GM18526 (cell line): ENCODE data around the gene NCAN.

Experiments
- POLR2A ChIP-seq: IDR thresholded peaks from 3 replicates; pipeline ENCODE4 v1.6.1; 2011; ENCODE audit not compliant: insufficient read length; ENCODE audit errors: extremely low read depth

The NCAN gene

DNA sequence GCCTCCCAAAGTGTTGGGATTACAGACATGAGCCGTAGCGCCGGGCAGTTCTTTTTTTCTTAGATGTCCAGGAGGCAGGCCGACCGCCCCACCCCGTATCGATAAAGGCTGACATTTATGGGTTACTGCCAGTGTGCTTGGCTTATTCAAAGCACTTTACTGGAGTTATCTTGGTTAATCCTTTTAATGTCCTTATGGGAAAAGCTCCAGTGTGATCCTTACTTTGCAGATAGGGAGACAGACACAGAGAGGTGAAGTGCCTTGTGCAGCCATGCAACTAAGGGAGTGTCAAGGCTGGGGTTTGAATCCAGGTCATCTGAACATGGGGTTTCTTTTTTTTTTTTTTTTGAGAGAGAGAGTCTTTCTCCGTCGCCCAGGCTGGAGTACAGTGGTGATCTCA is 19.2 kb downstream of the NCAN start:
- TF ChIP-seq POLR2A: no peak

DNA sequence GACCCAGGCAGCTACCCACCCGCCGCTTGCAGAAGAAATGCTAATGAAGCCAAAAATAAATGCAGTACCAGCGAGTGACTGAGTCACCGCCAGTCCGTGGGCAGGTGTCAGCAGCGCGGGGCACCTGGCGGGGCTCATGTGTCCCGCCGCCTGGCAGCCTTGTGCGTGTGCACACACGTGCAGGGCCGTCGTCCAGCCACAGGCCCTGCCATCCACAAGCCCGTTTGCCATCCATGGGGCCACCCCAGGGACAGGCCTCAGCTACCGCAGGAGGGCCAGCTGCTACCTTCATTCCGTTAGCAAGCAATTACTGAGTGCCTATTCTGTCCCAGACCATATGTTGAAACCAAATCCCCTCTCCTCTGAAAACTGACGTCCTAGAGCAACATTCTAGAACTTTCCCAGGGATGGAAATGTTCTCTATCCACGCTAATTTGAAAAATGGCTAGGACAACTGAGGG is 20.5 kb downstream of the NCAN start:
- TF ChIP-seq POLR2A: no peak

GRCh38 chr19:19234220-19234816 is 22.6 kb downstream of the NCAN start:
- TF ChIP-seq POLR2A: no peak

- TF ChIP-seq POLR2A: no peak
Observed at GRCh38 chr19:19236173-19236572, 24.4 kb downstream of the NCAN start.

DNA sequence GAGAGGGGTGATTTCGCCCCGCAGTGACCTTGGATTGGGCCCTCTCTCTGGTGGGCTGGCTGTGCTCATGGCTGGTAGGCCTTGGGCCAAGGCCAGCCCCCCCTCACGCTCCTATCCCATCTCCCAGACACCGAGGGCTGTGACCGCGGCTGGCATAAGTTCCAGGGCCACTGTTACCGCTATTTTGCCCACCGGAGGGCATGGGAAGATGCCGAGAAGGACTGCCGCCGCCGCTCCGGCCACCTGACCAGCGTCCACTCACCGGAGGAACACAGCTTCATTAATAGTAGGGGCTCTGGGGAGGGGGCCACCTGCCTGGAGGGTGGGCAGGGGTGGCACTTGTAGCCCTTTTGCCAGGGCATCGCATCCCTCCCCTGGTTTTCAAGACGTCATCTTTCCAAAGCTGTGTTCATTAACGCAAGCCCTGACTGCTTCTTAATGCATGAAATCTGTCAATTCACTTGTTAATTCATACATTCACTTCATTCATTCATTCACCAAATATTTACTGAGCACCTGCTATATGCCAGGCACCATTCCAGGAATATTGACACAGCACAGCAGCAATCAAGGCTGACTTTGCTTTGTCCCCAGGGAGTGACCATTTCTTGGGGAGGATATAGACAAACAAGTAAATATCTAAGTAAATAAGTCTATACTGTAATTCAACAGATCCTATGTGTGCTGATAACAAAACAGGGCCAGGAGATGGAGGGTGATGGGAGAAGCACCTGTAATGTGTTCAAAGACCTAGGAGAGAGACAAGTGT is 26.6 kb downstream of the NCAN start:
- TF ChIP-seq POLR2A: no peak

GRCh38 chr19:19239675-19240074 is 27.9 kb downstream of the NCAN start:
- TF ChIP-seq POLR2A: no peak

DNA sequence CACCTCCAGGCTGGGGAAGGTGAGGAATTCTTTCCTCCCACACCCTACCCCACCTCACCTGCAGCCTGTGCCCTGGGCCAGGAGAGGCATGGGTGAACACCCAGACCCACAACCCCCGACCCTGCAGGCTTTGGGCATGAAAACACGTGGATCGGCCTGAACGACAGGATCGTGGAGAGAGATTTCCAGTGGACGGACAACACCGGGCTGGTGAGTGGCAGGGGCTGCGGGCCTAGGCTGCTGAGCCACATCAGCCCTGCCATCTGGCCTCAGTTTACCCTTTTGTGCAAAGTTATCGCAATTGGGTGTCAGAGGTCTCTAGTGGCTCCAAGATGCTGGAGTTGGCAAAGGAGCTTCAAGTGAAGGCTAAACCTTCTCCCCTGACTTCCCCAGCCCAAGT is 28.7 kb downstream of the NCAN start:
- no peak for TF ChIP-seq POLR2A

DNA sequence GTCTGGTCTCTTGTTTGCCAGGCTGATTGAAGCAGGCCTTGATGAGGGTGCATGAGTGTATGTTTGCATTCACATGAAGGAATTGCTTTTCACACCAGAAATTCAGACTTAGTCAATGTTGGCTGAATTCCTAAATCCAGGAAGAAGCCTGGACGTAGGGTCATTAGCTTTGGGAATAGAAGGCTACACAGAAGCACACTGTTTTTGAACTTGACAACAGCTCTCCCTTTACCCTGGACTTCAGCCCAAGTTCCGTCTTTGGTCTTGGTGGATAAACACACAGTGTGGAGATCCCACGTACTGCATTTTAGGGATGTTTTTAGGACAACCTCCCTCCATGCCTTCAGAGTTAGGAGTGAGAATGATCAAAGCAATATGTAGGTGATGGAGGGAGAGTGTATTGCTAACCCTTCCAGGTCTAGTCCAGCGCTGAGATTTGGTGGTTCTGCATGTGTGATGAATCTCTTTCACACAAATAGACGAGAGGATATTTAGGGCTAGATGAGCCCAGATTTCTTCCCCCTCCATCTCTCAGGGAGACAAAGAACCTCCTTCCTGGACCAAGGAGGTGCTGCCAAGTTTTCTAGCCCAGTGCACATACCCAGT is 38.5 kb downstream of the NCAN start:
- TF ChIP-seq POLR2A: no peak

DNA sequence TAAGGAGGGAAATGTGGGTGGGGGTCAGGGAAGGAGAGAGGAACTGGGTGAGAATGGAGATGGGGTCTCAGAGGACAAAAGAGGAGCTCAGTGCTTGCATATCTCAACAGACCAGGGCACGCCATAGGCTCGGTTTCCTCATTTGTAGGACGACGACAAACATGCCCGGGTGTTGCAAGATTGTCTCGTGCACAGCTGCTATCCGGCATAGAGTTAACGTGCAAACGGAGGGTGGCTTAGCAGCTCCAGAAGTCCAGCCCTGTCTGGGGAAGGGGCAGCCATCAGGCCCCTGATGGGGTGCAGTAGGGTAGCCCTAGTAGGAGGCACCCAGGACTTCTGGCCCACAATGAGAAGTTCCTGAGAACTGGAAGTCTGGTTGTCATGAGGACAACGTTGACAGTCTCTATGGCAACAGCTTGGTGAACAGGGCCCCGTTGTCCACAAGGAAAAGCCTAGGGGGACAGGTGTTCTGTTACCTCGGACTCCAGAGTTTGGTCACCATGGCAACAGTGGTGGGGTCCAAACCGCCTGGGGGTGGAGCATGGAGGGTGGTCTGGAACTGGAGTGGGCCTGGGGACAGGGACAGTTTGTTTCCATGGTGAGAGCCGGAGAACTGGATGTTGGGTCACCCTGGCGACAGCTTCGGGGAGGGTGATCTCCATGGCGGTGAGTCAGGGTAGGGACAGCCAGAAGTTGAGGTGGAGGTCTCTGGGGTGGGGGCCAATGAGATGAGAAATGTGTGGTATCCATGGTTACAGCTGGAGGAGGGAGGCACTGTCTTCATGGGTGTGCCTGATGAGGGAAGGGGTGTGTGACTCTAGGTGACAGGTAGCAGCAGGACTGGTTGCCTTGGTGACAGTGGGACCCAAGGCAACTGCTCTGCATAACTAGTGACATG is 44.6 kb downstream of the NCAN start:
- TF ChIP-seq POLR2A: no peak

DNA sequence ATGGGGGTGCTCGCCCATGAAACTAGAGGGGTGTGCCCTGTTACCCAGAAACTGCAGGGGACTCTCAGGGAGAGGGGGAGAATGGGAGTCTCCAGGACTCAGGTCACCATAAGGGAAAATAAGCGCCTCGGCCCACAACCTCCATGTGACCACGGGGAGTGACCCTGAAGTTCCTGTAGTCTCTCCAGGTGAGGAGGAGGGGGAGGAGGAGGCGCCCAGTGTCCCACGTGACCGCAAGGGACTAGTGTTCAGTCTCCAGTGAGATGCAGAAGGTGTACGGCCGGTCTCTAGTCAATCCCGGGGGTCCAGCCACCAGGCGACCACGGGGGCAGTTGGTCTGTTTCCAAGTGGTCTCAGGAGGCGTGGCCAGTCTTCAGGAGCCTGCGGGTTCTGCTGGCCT is 45.4 kb downstream of the NCAN start:
- TF ChIP-seq POLR2A: no peak

- TF ChIP-seq POLR2A: no peak
Observed at GRCh38 chr19:19257836-19258588, 46.3 kb downstream of the NCAN start.

DNA sequence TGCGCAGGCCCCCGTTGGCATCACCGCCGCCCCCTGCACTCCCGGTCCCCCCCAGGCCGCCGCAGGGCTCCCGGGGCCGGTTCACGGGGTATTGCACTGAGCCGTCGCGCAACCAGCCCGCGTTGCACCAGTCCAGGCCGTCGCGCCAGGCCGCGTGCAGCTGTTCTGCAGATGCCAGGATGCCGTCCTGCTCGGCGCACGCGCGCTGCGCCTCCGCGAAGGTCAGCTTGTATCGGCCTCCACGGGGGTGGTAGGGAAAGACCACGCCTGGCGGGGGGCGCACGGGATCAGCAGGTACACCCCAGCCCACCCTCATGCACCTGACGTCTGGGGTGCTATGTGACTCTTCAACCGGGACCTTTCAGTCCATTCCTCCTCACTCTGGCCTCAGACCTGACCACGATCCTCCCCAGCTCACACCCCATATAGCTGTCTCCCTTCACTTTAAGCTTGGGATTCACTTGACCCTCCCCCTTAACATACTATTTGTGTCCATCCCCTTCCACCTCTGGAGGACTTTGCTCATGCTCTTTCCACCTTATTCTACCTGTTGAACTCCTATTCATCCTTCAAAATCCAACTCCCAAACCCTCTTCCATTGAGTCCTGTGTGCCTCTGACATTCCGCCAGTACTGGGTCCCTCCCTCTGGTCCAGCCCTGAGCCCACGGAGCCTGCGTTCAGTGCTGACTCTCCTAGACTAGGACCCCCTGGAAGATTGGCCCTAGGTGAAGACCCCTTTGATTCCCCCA is 47.0 kb downstream of the NCAN start:
- no peak for TF ChIP-seq POLR2A

DNA sequence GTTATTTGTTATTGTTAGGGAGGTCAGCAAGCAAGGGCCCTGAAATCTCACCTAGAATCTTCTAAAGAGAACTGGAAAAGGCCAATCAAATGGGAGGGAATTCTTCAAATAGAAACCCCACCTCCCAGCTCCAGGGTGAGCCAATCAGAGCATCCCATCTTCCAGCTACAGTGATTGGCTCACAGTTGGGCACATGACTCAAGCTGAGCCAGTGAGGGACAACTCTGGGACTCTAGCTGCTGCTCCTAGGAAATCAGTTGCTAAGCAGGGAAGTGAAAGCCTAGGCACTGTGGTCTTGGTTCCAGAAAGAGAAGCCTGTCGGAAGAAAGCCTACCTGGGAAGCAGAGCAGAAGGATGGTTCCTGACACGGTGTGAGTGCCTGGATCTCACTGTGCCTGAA is 48.0 kb downstream of the NCAN start:
- TF ChIP-seq POLR2A: no peak
